HEK293T (cell line): Measurements from ENCODE around the gene GJA10.

Source experiments
- BHLHE40 ChIP-seq: fragments of 450-650 bp; IDR thresholded peaks from 2 replicates; pipeline ENCODE4 v1.6.1; 2016; ENCODE audit warnings: mild to moderate bottlenecking, moderate library complexity, borderline replicate concordance
- ELF4 ChIP-seq: fragments of 450-650 bp; IDR thresholded peaks from 2 replicates; pipeline ENCODE4 v1.6.1; 2017; ENCODE audit warnings: antibody characterized with exemption
- FOXA1 ChIP-seq: fragments of 450-650 bp; IDR thresholded peaks from 2 replicates; pipeline ENCODE4 v1.6.1; 2016; ENCODE audit warnings: mild to moderate bottlenecking
- FOXM1 ChIP-seq: fragments of 450-650 bp; IDR thresholded peaks from 2 replicates; pipeline ENCODE4 v1.6.1; 2017; ENCODE audit warnings: mild to moderate bottlenecking, borderline replicate concordance
- L3MBTL2 ChIP-seq: fragments of 450-650 bp; conservative IDR thresholded peaks from 2 replicates; pipeline ENCODE4 v1.6.1; 2016; ENCODE audit warnings: mild to moderate bottlenecking
- LEF1 ChIP-seq: fragments of 450-650 bp; IDR thresholded peaks from 2 replicates; pipeline ENCODE4 v1.6.1; 2017; ENCODE audit warnings: mild to moderate bottlenecking, borderline replicate concordance
- SP1 ChIP-seq: fragments of 450-650 bp; IDR thresholded peaks from 2 replicates; pipeline ENCODE4 v1.6.1; 2017
- TARDBP ChIP-seq: fragments of 450-650 bp; IDR thresholded peaks from 2 replicates; pipeline ENCODE4 v1.6.1; 2016
- ZNF384 ChIP-seq: fragments of 450-650 bp; IDR thresholded peaks from 2 replicates; pipeline ENCODE4 v1.6.1; 2016

GRCh38 chr6:89916136-89916920 is 22.1 kb downstream of the GJA10 start:
- no peak for TF ChIP-seq ZNF384
- no peak for TF ChIP-seq TARDBP
- no peak for TF ChIP-seq LEF1
- TF ChIP-seq SP1, result no peak
- TF ChIP-seq BHLHE40, result no peak
- no peak for TF ChIP-seq L3MBTL2
- TF ChIP-seq FOXA1, result no peak
- no peak for TF ChIP-seq FOXM1
- TF ChIP-seq ELF4, result no peak
